Measurements from ENCODE around the gene POLN.

The POLN gene

GRCh38 chr4:2084316-2084715, 157.6 kb downstream of the POLN start:
- in situ Hi-C loops (cut with HindIII; ENCODE audit: low pct_ligation_motif_present, low sequenced_read_pairs): no loop called here
- H3K27ac ChIP-seq: no peak overlapping the region
- H3K36me3 ChIP-seq (replicated peaks): no peaks in the 10 kb centered on the region
- no peak for DNase-seq
- H3K27me3 ChIP-seq (replicated peaks): no peaks in the 10 kb centered on the region
- H3K4me3 ChIP-seq (ENCODE audit: low read depth, low read length): no peak overlapping the region
- TF ChIP-seq CTCF (IDR thresholded peaks at IDR 0.05; ENCODE audit: low read depth, low read length, missing control alignments): no peak

- H3K27me3 ChIP-seq (replicated peaks): no peaks in the 10 kb centered on the region
- in situ Hi-C loops (cut with HindIII; ENCODE audit: low pct_ligation_motif_present, low sequenced_read_pairs): no loop called here
- H3K27ac ChIP-seq: no peak overlapping the region
- no peaks in the 10 kb centered on the region for H3K36me3 ChIP-seq (replicated peaks)
- H3K4me3 ChIP-seq (ENCODE audit: low read depth, low read length): no peak overlapping the region
- TF ChIP-seq CTCF (IDR thresholded peaks at IDR 0.05; ENCODE audit: low read depth, low read length, missing control alignments): no peak
- no peak for DNase-seq
Measured at GRCh38 chr4:2083826-2084160, 158.1 kb downstream of the POLN start.

- Histone ChIP-seq H3K27ac (no peak overlapping the region), H3K27me3 (replicated peaks) (no peaks in the 10 kb centered on the region), H3K4me3 (ENCODE audit: low read depth, low read length) (no peak overlapping the region), H3K36me3 (replicated peaks) (no peaks in the 10 kb centered on the region)
- DNase-seq: no peak
- in situ Hi-C loops (cut with HindIII; ENCODE audit: low pct_ligation_motif_present, low sequenced_read_pairs): no loop called here
- TF ChIP-seq CTCF (IDR thresholded peaks at IDR 0.05; ENCODE audit: low read depth, low read length, missing control alignments): no peak
Measured at GRCh38 chr4:2083116-2083825, 158.7 kb downstream of the POLN start.

GRCh38 chr4:2082627-2083026, 159.3 kb downstream of the POLN start:
- H3K36me3 ChIP-seq (replicated peaks): no peaks in the 10 kb centered on the region
- no peak for TF ChIP-seq CTCF (IDR thresholded peaks at IDR 0.05; ENCODE audit: low read depth, low read length, missing control alignments)
- no peak for DNase-seq
- H3K27ac ChIP-seq: no peak overlapping the region
- no peaks in the 10 kb centered on the region for H3K27me3 ChIP-seq (replicated peaks)
- in situ Hi-C loops (cut with HindIII; ENCODE audit: low pct_ligation_motif_present, low sequenced_read_pairs): no loop called here
- no peak overlapping the region for H3K4me3 ChIP-seq (ENCODE audit: low read depth, low read length)

- DNase-seq: no peak
- TF ChIP-seq CTCF (IDR thresholded peaks at IDR 0.05; ENCODE audit: low read depth, low read length, missing control alignments): no peak
- H3K4me3 ChIP-seq (ENCODE audit: low read depth, low read length): no peak overlapping the region
- H3K36me3 ChIP-seq (replicated peaks): no peaks in the 10 kb centered on the region
- no peak overlapping the region for H3K27ac ChIP-seq
- in situ Hi-C loops (cut with HindIII; ENCODE audit: low pct_ligation_motif_present, low sequenced_read_pairs): no loop called here
- H3K27me3 ChIP-seq (replicated peaks): no peaks in the 10 kb centered on the region
Measured at GRCh38 chr4:2082118-2082517, 159.8 kb downstream of the POLN start.

GRCh38 chr4:2081540-2081939, 160.4 kb downstream of the POLN start:
- TF ChIP-seq CTCF (IDR thresholded peaks at IDR 0.05; ENCODE audit: low read depth, low read length, missing control alignments): no peak
- in situ Hi-C loops (cut with HindIII; ENCODE audit: low pct_ligation_motif_present, low sequenced_read_pairs): no loop called here
- no peak for DNase-seq
- H3K4me3 ChIP-seq (ENCODE audit: low read depth, low read length): no peak overlapping the region
- no peaks in the 10 kb centered on the region for H3K36me3 ChIP-seq (replicated peaks)
- H3K27ac ChIP-seq: no peak overlapping the region
- no peaks in the 10 kb centered on the region for H3K27me3 ChIP-seq (replicated peaks)

Data from brain microvascular endothelial cell (primary cell).